ENCODE results near the gene SNRK.
A peak's percentile ranks its signal among the peaks of the same experiment; 100 is the strongest.

The SNRK gene

DNA sequence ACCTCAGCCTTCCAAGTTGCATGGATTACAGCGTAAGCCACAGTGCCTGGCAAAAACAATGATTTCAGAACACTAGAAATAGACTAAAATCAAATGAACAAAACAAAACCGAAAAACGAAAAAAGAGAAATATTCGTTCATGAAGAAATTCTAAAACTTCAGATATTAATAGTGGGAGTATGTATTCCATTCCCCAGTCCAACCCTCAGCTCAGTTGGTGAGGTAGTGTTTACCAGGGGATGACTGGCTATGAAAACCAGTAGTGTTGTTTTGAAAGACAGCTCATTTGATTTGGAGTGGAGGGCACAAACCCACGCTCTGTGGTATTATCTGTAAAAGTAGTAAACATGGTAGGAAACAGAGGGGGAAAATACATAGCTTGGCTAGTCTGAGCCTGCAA, 6.8 kb upstream of the SNRK start:
- Histone ChIP-seq H4K20me1 (ENCODE audit: insufficient read depth, low read length) (no peaks in the 10 kb centered on the region), H2AFZ (ENCODE audit: low read depth, low read length) (no peak overlapping the region), H3K79me2 (ENCODE audit: low read length) (no peaks in the 10 kb centered on the region), H3K27me3 (ENCODE audit: low read depth, low read length) (no peaks in the 10 kb centered on the region), H3K36me3 (replicated peaks; ENCODE audit: low read depth, low read length) (no peaks in the 10 kb centered on the region), H3K27ac (ENCODE audit: low read length) (no peak overlapping the region), H3K9ac (ENCODE audit: low read length) (no peak overlapping the region), H3K4me2 (ENCODE audit: low read length) (no peak overlapping the region), H3K9me3 (ENCODE audit: insufficient read depth, low read length) (no peaks in the 10 kb centered on the region), H3K4me3 (ENCODE audit: low read length) (no peak overlapping the region), H3K4me1 (ENCODE audit: low read length) (peaks cover 7% of the 10 kb centered on the region; the same call in 1 of the 2 replicates)
- no peak for TF ChIP-seq EZH2phosphoT487 (IDR thresholded peaks at IDR 0.05; ENCODE audit: low read depth)
- TF ChIP-seq, protein P1, sequence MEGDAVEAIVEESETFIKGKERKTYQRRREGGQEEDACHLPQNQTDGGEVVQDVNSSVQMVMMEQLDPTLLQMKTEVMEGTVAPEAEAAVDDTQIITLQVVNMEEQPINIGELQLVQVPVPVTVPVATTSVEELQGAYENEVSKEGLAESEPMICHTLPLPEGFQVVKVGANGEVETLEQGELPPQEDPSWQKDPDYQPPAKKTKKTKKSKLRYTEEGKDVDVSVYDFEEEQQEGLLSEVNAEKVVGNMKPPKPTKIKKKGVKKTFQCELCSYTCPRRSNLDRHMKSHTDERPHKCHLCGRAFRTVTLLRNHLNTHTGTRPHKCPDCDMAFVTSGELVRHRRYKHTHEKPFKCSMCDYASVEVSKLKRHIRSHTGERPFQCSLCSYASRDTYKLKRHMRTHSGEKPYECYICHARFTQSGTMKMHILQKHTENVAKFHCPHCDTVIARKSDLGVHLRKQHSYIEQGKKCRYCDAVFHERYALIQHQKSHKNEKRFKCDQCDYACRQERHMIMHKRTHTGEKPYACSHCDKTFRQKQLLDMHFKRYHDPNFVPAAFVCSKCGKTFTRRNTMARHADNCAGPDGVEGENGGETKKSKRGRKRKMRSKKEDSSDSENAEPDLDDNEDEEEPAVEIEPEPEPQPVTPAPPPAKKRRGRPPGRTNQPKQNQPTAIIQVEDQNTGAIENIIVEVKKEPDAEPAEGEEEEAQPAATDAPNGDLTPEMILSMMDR (IDR thresholded peaks at IDR 0.05; ENCODE audit: low read depth, low read length), result no peak

GRCh38 chr3:43281020-43281419, 5.3 kb upstream of the SNRK start:
- Histone ChIP-seq H4K20me1 (ENCODE audit: insufficient read depth, low read length) (no peaks in the 10 kb centered on the region), H3K4me1 (ENCODE audit: low read length) (peaks cover 11% of the 10 kb centered on the region), H3K9ac (ENCODE audit: low read length) (no peak overlapping the region), H3K27ac (ENCODE audit: low read length) (no peak overlapping the region), H3K79me2 (ENCODE audit: low read length) (no peaks in the 10 kb centered on the region), H2AFZ (ENCODE audit: low read depth, low read length) (no peak overlapping the region), H3K4me2 (ENCODE audit: low read length) (no peak overlapping the region), H3K27me3 (ENCODE audit: low read depth, low read length) (no peaks in the 10 kb centered on the region), H3K36me3 (replicated peaks; ENCODE audit: low read depth, low read length) (no peaks in the 10 kb centered on the region), H3K4me3 (ENCODE audit: low read length) (no peak overlapping the region), H3K9me3 (ENCODE audit: insufficient read depth, low read length) (no peaks in the 10 kb centered on the region)
- TF ChIP-seq, protein P1 (IDR thresholded peaks at IDR 0.05; ENCODE audit: low read depth, low read length), result no peak
- no peak for TF ChIP-seq EZH2phosphoT487 (IDR thresholded peaks at IDR 0.05; ENCODE audit: low read depth)

- Histone ChIP-seq H3K36me3 (replicated peaks; ENCODE audit: low read depth, low read length) (no peaks in the 10 kb centered on the region), H3K4me3 (ENCODE audit: low read length) (no peak overlapping the region), H3K27ac (ENCODE audit: low read length) (no peak overlapping the region), H3K9me3 (ENCODE audit: insufficient read depth, low read length) (no peaks in the 10 kb centered on the region), H3K4me1 (ENCODE audit: low read length) (peaks cover 27% of the 10 kb centered on the region), H3K4me2 (ENCODE audit: low read length) (no peak overlapping the region), H2AFZ (ENCODE audit: low read depth, low read length) (no peak overlapping the region), H3K9ac (ENCODE audit: low read length) (no peak overlapping the region), H3K79me2 (ENCODE audit: low read length) (peaks cover 27% of the 10 kb centered on the region), H3K27me3 (ENCODE audit: low read depth, low read length) (no peaks in the 10 kb centered on the region), H4K20me1 (ENCODE audit: insufficient read depth, low read length) (peaks cover 19% of the 10 kb centered on the region)
- no peak for TF ChIP-seq EZH2phosphoT487 (IDR thresholded peaks at IDR 0.05; ENCODE audit: low read depth)
- TF ChIP-seq, protein P1 (IDR thresholded peaks at IDR 0.05; ENCODE audit: low read depth, low read length), result no peak
Observed at GRCh38 chr3:43284171-43284570, 2.2 kb upstream of the SNRK start.

GRCh38 chr3:43285644-43286043, 696 bp upstream of the SNRK start:
- H3K9ac ChIP-seq (ENCODE audit: low read length), result peak overlapping the region; percentile 43; the same call in 1 of the 2 replicates
- H3K36me3 ChIP-seq (replicated peaks; ENCODE audit: low read depth, low read length), result peaks cover 3% of the 10 kb centered on the region
- peak overlapping the region; percentile 82 for H3K4me3 ChIP-seq (ENCODE audit: low read length)
- H3K9me3 ChIP-seq (ENCODE audit: insufficient read depth, low read length), result no peaks in the 10 kb centered on the region
- H3K27ac ChIP-seq (ENCODE audit: low read length), result no peak overlapping the region
- peak overlapping the region; percentile 66 for H3K4me2 ChIP-seq (ENCODE audit: low read length)
- peaks cover 29% of the 10 kb centered on the region for H4K20me1 ChIP-seq (ENCODE audit: insufficient read depth, low read length)
- peaks cover 41% of the 10 kb centered on the region for H3K79me2 ChIP-seq (ENCODE audit: low read length)
- H3K27me3 ChIP-seq (ENCODE audit: low read depth, low read length), result no peaks in the 10 kb centered on the region
- H2AFZ ChIP-seq (ENCODE audit: low read depth, low read length), result peak overlapping the region; percentile 62; the same call in 1 of the 2 replicates
- TF ChIP-seq, protein P1 (IDR thresholded peaks at IDR 0.05; ENCODE audit: low read depth, low read length), result no peak
- TF ChIP-seq EZH2phosphoT487 (IDR thresholded peaks at IDR 0.05; ENCODE audit: low read depth), result no peak
- H3K4me1 ChIP-seq (ENCODE audit: low read length), result peaks cover 21% of the 10 kb centered on the region

Measured in OCI-LY3 (cell line).